ENCODE measurements around the gene SMTNL1. TPM values are rescaled to one million over a fixed set of nuclear protein-coding genes. Genes with fewer than 3 reads are reported as not detected.
A peak's percentile ranks its signal among the peaks of the same experiment; 100 is the strongest.

SMTNL1 gene
- total and polyA plus RNA-seq, 9 of the 15 experiments (the other 6 are each of a cell fraction or from before 2014, with no cell fraction given): not detected

GRCh38 chr11:57567515-57568329 lies 30.3 kb downstream of the SMTNL1 start, which contains the start of gene UBE2L6 (continued):
- TF ChIP-seq BRF2 (IDR thresholded peaks at IDR 0.05; ENCODE audit: borderline replicate concordance, insufficient read depth, insufficient read length): no peak
- no peak for TF ChIP-seq ZNF57 (CRISPR knock-in tag; IDR thresholded peaks at IDR 0.05)
- TF ChIP-seq MBD1 (CRISPR knock-in tag; IDR thresholded peaks at IDR 0.05): no peak
- peak; percentile 72; the same call in 1 of the 2 replicates for TF ChIP-seq FOXK1 (CRISPR knock-in tag; IDR thresholded peaks at IDR 0.05; ENCODE audit: borderline replicate concordance)
- TF ChIP-seq CBX5 (IDR thresholded peaks at IDR 0.05; ENCODE audit: borderline replicate concordance, low read depth): no peak
- TF ChIP-seq MNT (conservative IDR thresholded peaks at IDR 0.05): peak in 1 of 2 experiments; percentile 66; a peak in 3 of 4 replicates

Measured in K562 (cell line).